K562 (cell line): ENCODE results near the gene PGAP2. TPM values are rescaled to one million over a fixed set of nuclear protein-coding genes. Genes with fewer than 3 reads are reported as not detected.
A peak's percentile ranks its signal among the peaks of the same experiment; 100 is the strongest.

Experiments used
- DIDO1 ChIP-seq: fragments of 450-650 bp; IDR thresholded peaks from 2 replicates; pipeline ENCODE4 v1.6.1; 2016; ENCODE audit warnings: low read depth, missing biosample characterization, missing genetic modification characterization
- ESRRB ChIP-seq: fragments of 250-450 bp; sonication (Bioruptor Pico); IDR thresholded peaks from 2 replicates; pipeline ENCODE4 v1.5.0; 2020; ENCODE audit warnings: mild to moderate bottlenecking, moderate library complexity, borderline replicate concordance
- ETV5 ChIP-seq: sonication (generic); formaldehyde crosslinking; IDR thresholded peaks from 2 replicates; pipeline ENCODE4 v1.4.0; 2020; ENCODE audit warnings: low read depth, mild to moderate bottlenecking, missing genetic modification reagents
- NELFE ChIP-seq: IDR thresholded peaks from 2 replicates; pipeline ENCODE4 v1.6.1; 2011; ENCODE audit warnings: mild to moderate bottlenecking; ENCODE audit not compliant: insufficient read depth, insufficient read length
- NR2C1 ChIP-seq, 2 experiments: fragments of 450-650 bp; IDR thresholded peaks; 2 replicates each; pipeline ENCODE4 v1.6.1; 2017; ENCODE audit warnings: mild to moderate bottlenecking in 2 of 2, antibody characterized with exemption in 1 of 2, inconsistent platforms in 1 of 2, missing compliant biosample characterization in 1 of 2, missing genetic modification characterization in 1 of 2
- PHB ChIP-seq: fragments of 250-450 bp; sonication (Bioruptor Pico); IDR thresholded peaks from 2 replicates; pipeline ENCODE4 v1.5.0; 2021
- RCOR1 ChIP-seq, 2 experiments: IDR thresholded peaks; 2 replicates each; pipeline ENCODE4 v1.6.1; 2012; ENCODE audit warnings: low read depth in 2 of 2, low read length in 2 of 2, borderline replicate concordance in 1 of 2, improper control_type of control experiment in 1 of 2
- SMARCA4 ChIP-seq: fragments of 450-650 bp; IDR thresholded peaks from 2 replicates; pipeline ENCODE4 v1.6.1; 2016
- STAG1 ChIP-seq: sonication (generic); formaldehyde crosslinking; IDR thresholded peaks from 2 replicates; pipeline ENCODE4 v1.5.0; 2020; ENCODE audit warnings: missing genetic modification reagents, borderline replicate concordance
- XRCC5 ChIP-seq: fragments of 200-400 bp; formaldehyde crosslinking; IDR thresholded peaks from 2 replicates; pipeline ENCODE4 v1.6.1; 2017; ENCODE audit warnings: low read depth, mild to moderate bottlenecking, low read length
- ZNF239 ChIP-seq: fragments of 250-450 bp; sonication (Bioruptor Pico); IDR thresholded peaks from 2 replicates; pipeline ENCODE4 v1.4.0; 2020; ENCODE audit warnings: mild to moderate bottlenecking
- ZNF695 ChIP-seq: fragments of 450-650 bp; formaldehyde crosslinking; IDR thresholded peaks from 2 replicates; pipeline ENCODE4 v1.4.0; 2020; ENCODE audit warnings: mild to moderate bottlenecking, moderate library complexity
- polyA plus RNA-seq, 8 experiments: library from polyadenylated mRNA; depleted of rRNA in 4 of 8; stranded (reverse) in 5 of 8; unstranded in 3 of 8; fragments of >200 nt; fragmentation: Nextera tagmentation in 2 of 8; fragmentation: Illumina TruSeq in 1 of 8; extraction: Ambion mirVana in 2 of 8; extraction: Trizol in 1 of 8; gene quantifications; 2 replicates each; pipeline versions ENCODE4 v1.2.1 to v1.2.3, GENCODE V29; 2011 to 2014; ENCODE audit warnings: inconsistent platforms in 1 of 8, missing spikeins in 1 of 8
- total RNA-seq, 7 experiments: library from RNA; depleted of rRNA in 6 of 7; stranded (reverse); fragments of >200 nt in 6 of 7; fragmentation: Illumina TruSeq in 2 of 7; extraction: Trizol in 2 of 7; gene quantifications; 2 replicates each; pipeline versions ENCODE4 v1.2.1 to v1.2.3, GENCODE V29; 2011 to 2021; ENCODE audit warnings: low replicate concordance in 1 of 7
- TF ChIP-seq, protein P1 (sequence below): fragments of 450-650 bp; IDR thresholded peaks from 2 replicates; pipeline ENCODE4 v1.7.0; 2016; ENCODE audit warnings: borderline replicate concordance
- TF ChIP-seq, protein P2 (sequence below): fragments of 450-650 bp; IDR thresholded peaks from 2 replicates; pipeline ENCODE4 v1.6.1; 2016; ENCODE audit warnings: missing biosample characterization, missing genetic modification characterization
- TF ChIP-seq, protein P3 (sequence below), 2 experiments: fragments of 450-650 bp in 1 of 2; sonication (generic) in 1 of 2; formaldehyde crosslinking in 1 of 2; IDR thresholded peaks; 2 replicates each; pipeline versions ENCODE4 v1.7.1 to v1.9.0; 2016 to 2022; ENCODE audit warnings: inconsistent platforms in 1 of 2, mild to moderate bottlenecking in 1 of 2, missing genetic modification reagents in 1 of 2

Gene PGAP2
- total and polyA plus RNA-seq, 9 of the 15 experiments (the other 6 are each of a cell fraction or from before 2014, with no cell fraction given), result 17.9 to 47.2 (median 33.7) TPM

DNA sequence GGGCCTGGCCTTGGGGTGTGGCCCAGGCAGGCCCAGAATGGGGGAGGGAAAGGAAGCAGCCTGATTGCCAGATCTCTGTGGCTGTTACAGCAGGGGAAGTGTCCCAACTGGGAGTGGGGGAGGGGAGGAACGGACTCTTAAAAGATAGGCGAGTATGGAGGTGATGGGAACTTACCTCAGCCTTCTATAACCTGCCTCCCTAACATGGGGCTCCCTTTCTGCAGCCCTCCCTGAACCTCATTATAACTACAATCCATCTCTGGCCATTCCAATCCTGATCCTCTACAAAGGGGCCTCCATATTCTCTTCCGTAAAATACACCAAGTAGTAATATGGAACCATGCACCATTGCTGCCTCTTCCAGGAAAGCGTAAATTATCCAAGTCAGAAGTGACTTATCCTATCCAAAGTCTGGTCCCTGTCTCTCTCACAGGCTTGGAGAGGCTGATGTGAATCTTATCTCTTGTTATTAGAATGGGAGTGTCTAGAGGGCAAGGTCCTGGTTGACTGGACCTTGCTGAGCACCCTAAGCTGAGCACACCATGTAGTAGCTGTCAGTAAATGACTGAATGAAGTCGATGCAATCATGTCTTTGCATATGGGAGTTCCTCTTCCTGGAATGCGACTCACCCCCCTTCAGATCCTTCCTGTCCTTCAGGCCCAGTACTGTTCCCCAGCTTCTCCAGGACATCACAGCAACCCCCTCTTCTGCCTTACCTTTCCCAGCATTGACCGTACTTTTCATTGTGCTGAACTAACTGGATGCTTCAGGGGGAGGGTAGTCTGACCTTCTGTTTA is 26.5 kb downstream of the PGAP2 start (continued):
- TF ChIP-seq NELFE (no peak), ESRRB (CRISPR knock-in tag) (no peak), DIDO1 (tag) (no peak; the same call in 1 of the 2 replicates), ETV5 (CRISPR knock-in tag) (peak; percentile 91), ZNF239 (CRISPR knock-in tag) (no peak; the same call in 1 of the 2 replicates), XRCC5 (peak; percentile 70; the same call in 1 of the 2 replicates), NR2C1 (IDR thresholded peaks at IDR 0.05) (no peak), NR2C1 (tag; IDR thresholded peaks at IDR 0.05) (peak; percentile 44; the same call in 1 of the 2 replicates), SMARCA4 (peak; percentile 87), RCOR1 (IDR thresholded peaks at IDR 0.05; ENCODE audit: borderline replicate concordance in 1 of 2, low read depth in 2 of 2, low read length in 2 of 2) (peak; percentile 63 to 97; a peak in 3 of 4 replicates), PHB (CRISPR knock-in tag) (no peak), ZNF695 (CRISPR knock-in tag) (no peak), STAG1 (CRISPR knock-in tag) (no peak)
- TF ChIP-seq, protein P1, sequence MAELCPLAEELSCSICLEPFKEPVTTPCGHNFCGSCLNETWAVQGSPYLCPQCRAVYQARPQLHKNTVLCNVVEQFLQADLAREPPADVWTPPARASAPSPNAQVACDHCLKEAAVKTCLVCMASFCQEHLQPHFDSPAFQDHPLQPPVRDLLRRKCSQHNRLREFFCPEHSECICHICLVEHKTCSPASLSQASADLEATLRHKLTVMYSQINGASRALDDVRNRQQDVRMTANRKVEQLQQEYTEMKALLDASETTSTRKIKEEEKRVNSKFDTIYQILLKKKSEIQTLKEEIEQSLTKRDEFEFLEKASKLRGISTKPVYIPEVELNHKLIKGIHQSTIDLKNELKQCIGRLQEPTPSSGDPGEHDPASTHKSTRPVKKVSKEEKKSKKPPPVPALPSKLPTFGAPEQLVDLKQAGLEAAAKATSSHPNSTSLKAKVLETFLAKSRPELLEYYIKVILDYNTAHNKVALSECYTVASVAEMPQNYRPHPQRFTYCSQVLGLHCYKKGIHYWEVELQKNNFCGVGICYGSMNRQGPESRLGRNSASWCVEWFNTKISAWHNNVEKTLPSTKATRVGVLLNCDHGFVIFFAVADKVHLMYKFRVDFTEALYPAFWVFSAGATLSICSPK, result 0 out of 2 replicates have a peak, but pooled peaks have one; percentile 26
- TF ChIP-seq, protein P2, sequence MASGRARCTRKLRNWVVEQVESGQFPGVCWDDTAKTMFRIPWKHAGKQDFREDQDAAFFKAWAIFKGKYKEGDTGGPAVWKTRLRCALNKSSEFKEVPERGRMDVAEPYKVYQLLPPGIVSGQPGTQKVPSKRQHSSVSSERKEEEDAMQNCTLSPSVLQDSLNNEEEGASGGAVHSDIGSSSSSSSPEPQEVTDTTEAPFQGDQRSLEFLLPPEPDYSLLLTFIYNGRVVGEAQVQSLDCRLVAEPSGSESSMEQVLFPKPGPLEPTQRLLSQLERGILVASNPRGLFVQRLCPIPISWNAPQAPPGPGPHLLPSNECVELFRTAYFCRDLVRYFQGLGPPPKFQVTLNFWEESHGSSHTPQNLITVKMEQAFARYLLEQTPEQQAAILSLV (tag), result no peak
- TF ChIP-seq, protein P3, sequence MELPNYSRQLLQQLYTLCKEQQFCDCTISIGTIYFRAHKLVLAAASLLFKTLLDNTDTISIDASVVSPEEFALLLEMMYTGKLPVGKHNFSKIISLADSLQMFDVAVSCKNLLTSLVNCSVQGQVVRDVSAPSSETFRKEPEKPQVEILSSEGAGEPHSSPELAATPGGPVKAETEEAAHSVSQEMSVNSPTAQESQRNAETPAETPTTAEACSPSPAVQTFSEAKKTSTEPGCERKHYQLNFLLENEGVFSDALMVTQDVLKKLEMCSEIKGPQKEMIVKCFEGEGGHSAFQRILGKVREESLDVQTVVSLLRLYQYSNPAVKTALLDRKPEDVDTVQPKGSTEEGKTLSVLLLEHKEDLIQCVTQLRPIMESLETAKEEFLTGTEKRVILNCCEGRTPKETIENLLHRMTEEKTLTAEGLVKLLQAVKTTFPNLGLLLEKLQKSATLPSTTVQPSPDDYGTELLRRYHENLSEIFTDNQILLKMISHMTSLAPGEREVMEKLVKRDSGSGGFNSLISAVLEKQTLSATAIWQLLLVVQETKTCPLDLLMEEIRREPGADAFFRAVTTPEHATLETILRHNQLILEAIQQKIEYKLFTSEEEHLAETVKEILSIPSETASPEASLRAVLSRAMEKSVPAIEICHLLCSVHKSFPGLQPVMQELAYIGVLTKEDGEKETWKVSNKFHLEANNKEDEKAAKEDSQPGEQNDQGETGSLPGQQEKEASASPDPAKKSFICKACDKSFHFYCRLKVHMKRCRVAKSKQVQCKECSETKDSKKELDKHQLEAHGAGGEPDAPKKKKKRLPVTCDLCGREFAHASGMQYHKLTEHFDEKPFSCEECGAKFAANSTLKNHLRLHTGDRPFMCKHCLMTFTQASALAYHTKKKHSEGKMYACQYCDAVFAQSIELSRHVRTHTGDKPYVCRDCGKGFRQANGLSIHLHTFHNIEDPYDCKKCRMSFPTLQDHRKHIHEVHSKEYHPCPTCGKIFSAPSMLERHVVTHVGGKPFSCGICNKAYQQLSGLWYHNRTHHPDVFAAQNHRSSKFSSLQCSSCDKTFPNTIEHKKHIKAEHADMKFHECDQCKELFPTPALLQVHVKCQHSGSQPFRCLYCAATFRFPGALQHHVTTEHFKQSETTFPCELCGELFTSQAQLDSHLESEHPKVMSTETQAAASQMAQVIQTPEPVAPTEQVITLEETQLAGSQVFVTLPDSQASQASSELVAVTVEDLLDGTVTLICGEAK (IDR thresholded peaks at IDR 0.05), result peak; percentile 44; the same call in 1 of the 2 replicates
- TF ChIP-seq, protein P3 (CRISPR knock-in tag; IDR thresholded peaks at IDR 0.05), result no peak
